CD14-positive monocyte (primary cell): ENCODE data around the gene DUSP3. TPM values are rescaled to one million over a fixed set of nuclear protein-coding genes. Genes with fewer than 3 reads are reported as not detected.
"Not testable (repeated sequence)": the region's sequence is repeated elsewhere in the genome, so short reads cannot be mapped to it uniquely, and the experiment has no call there.

ENCODE experiments used
- DNase-seq, 3 donors: peaks; one replicate each; pipeline ENCODE4 v3.0.0-alpha.2; 2011 to 2022
- H2AFZ ChIP-seq: 2 replicates; pipeline ENCODE4 v1.6.0; 2012; ENCODE audit warnings: mild to moderate bottlenecking, low read depth, low read length, inconsistent platforms; ENCODE audit not compliant: insufficient read depth, poor library complexity, severe bottlenecking
- H3K27ac ChIP-seq, 2 donors: 1 replicate in 1 of 2; 2 replicates in 1 of 2; pipeline ENCODE4 v1.5.1; 2012 to 2013; ENCODE audit warnings: low read length in 2 of 2, control low read depth in 1 of 2, inconsistent platforms in 1 of 2, low read depth in 1 of 2, mild to moderate bottlenecking in 1 of 2
- H3K27me3 ChIP-seq, 2 donors: one replicate each; pipeline versions ENCODE4 v1.6.0 to v1.6.1; 2011 to 2013; ENCODE audit warnings: low read length in 2 of 2; ENCODE audit not compliant: control insufficient read depth in 2 of 2, insufficient read depth in 2 of 2
- H3K36me3 ChIP-seq, 2 donors: replicated peaks in 1 of 2; 1 replicate in 1 of 2; 2 replicates in 1 of 2; pipeline versions ENCODE4 v1.5.1 to v1.6.1; 2012 to 2013; ENCODE audit warnings: low read length in 2 of 2, control low read depth in 1 of 2, inconsistent platforms in 1 of 2, mild to moderate bottlenecking in 1 of 2; ENCODE audit not compliant: insufficient read depth in 2 of 2, control insufficient read depth in 1 of 2
- H3K4me1 ChIP-seq, 2 donors: 1 replicate in 1 of 2; 2 replicates in 1 of 2; pipeline versions ENCODE4 v1.5.1 to v1.6.1; 2012 to 2013; ENCODE audit warnings: low read length in 2 of 2, control low read depth in 1 of 2, inconsistent platforms in 1 of 2, mild to moderate bottlenecking in 1 of 2, moderate library complexity in 1 of 2; ENCODE audit not compliant: insufficient read depth in 2 of 2, control insufficient read depth in 1 of 2
- H3K4me2 ChIP-seq: replicated peaks from 2 replicates; pipeline ENCODE3; 2012; ENCODE audit warnings: low read length, moderate library complexity, mild to moderate bottlenecking; ENCODE audit not compliant: poor library complexity, severe bottlenecking; ENCODE audit errors: extremely low read depth
- H3K4me3 ChIP-seq, 3 experiments: fragments of 200-600 bp in 1 of 3; sonication (generic) in 1 of 3; replicated peaks in 1 of 3; 1 replicate in 2 of 3; 2 replicates in 1 of 3; pipeline ENCODE4 v1.5.1; 2011 to 2013; ENCODE audit warnings: low read length in 3 of 3, mild to moderate bottlenecking in 3 of 3, control low read depth in 2 of 3, low read depth in 2 of 3, inconsistent platforms in 1 of 3, moderate library complexity in 1 of 3
- H3K79me2 ChIP-seq: 2 replicates; pipeline ENCODE4 v1.6.0; 2012; ENCODE audit warnings: mild to moderate bottlenecking, control low read depth, inconsistent platforms, low read length, moderate library complexity; ENCODE audit not compliant: insufficient read depth
- H3K9ac ChIP-seq: 2 replicates; pipeline ENCODE4 v1.6.0; 2017; ENCODE audit warnings: low read length, mild to moderate bottlenecking; ENCODE audit not compliant: insufficient read depth, poor library complexity, severe bottlenecking
- H3K9me3 ChIP-seq, 2 donors: replicated peaks in 1 of 2; 1 replicate in 1 of 2; 2 replicates in 1 of 2; pipeline versions ENCODE4 v1.5.1 to v1.6.1; 2012 to 2013; ENCODE audit warnings: low read length in 2 of 2, control low read depth in 1 of 2; ENCODE audit not compliant: control insufficient read depth in 1 of 2, insufficient read depth in 1 of 2
- H4K20me1 ChIP-seq: 2 replicates; pipeline ENCODE4 v1.6.0; 2012; ENCODE audit warnings: mild to moderate bottlenecking, low read length, control low read depth, moderate library complexity; ENCODE audit not compliant: insufficient read depth
- H3K27ac Mint-ChIP-seq, 7 donors: one replicate each; pipeline ENCODE4 v1.8.0; 2020; ENCODE audit warnings: mild to moderate bottlenecking in 7 of 7, mixed read lengths in 7 of 7, moderate library complexity in 6 of 7, inconsistent platforms in 2 of 7
- H3K27me3 Mint-ChIP-seq, 3 donors: one replicate each; pipeline ENCODE4 v1.8.0; 2021 to 2022; ENCODE audit warnings: low read depth in 3 of 3, mild to moderate bottlenecking in 3 of 3, mixed read lengths in 3 of 3, moderate library complexity in 3 of 3, inconsistent platforms in 1 of 3
- H3K36me3 Mint-ChIP-seq, 2 donors: one replicate each; pipeline ENCODE4 v1.8.0; 2020; ENCODE audit warnings: mixed read lengths in 2 of 2, inconsistent platforms in 1 of 2, mild to moderate bottlenecking in 1 of 2
- H3K4me1 Mint-ChIP-seq: one replicate; pipeline ENCODE4 v1.8.0; 2020; ENCODE audit warnings: mild to moderate bottlenecking, mixed read lengths
- H3K4me3 Mint-ChIP-seq, 2 donors: one replicate each; pipeline ENCODE4 v1.8.0; 2020; ENCODE audit warnings: mild to moderate bottlenecking in 2 of 2, mixed read lengths in 2 of 2, moderate library complexity in 1 of 2
- H3K9me3 Mint-ChIP-seq, 7 donors: one replicate each; pipeline ENCODE4 v1.8.0; 2020 to 2022; ENCODE audit warnings: mixed read lengths in 7 of 7, mild to moderate bottlenecking in 6 of 7, moderate library complexity in 6 of 7, inconsistent platforms in 2 of 7
- WGBS: methylation state at CpG from one replicate; pipeline ENCODE4 v1.1.5; 2013; ENCODE audit warnings: missing lambda C conversion rate; ENCODE audit not compliant: insufficient coverage; 5-methylcytosine and 5-hydroxymethylcytosine counted together
- intact Hi-C, 2 donors: fragments of 100-400 bp; cut with micrococcal nuclease; formaldehyde crosslinking; loops; one replicate each; pipeline versions ENCODE4 v1.15.0 to v1.15.1; 2023
- polyA plus RNA-seq, 3 donors: library from polyadenylated mRNA; depleted of rRNA in 1 of 3; unstranded in 2 of 3; stranded (reverse) in 1 of 3; fragments of 300-500 nt in 2 of 3; fragments of >200 nt in 1 of 3; fragmentation: Illumina TruSeq in 2 of 3; gene quantifications; 1 replicate in 2 of 3; 2 replicates in 1 of 3; pipeline ENCODE4 v1.2.3, GENCODE V29; 2012 to 2021
- TF ChIP-seq, protein P1 (sequence below): fragments of 200-600 bp; IDR thresholded peaks from one replicate; pipeline ENCODE4 v1.8.0; 2022; ENCODE audit warnings: antibody characterized with exemption, mild to moderate bottlenecking

The DUSP3 gene
- polyA plus RNA-seq, 3 donors, result 36.7 to 78.5 (median 58.9) TPM

- WGBS, result no CpG with 5 or more reads among the region's 2 CpGs
- Histone ChIP-seq H3K4me1 (no peaks in the 10 kb centered on the region), H3K27me3 (no peaks in the 10 kb centered on the region), H3K36me3 (no peaks in the 10 kb centered on the region), H3K27ac (no peak overlapping the region), H3K79me2 (no peaks in the 10 kb centered on the region), H3K9me3 (no peaks in the 10 kb centered on the region), H3K4me2 (no peak overlapping the region), H4K20me1 (no peaks in the 10 kb centered on the region), H3K4me3 (no peak overlapping the region), H3K9ac (no peak overlapping the region), H2AFZ (no peak overlapping the region)
- intact Hi-C loops, result no loop called here
- TF ChIP-seq, protein P1, sequence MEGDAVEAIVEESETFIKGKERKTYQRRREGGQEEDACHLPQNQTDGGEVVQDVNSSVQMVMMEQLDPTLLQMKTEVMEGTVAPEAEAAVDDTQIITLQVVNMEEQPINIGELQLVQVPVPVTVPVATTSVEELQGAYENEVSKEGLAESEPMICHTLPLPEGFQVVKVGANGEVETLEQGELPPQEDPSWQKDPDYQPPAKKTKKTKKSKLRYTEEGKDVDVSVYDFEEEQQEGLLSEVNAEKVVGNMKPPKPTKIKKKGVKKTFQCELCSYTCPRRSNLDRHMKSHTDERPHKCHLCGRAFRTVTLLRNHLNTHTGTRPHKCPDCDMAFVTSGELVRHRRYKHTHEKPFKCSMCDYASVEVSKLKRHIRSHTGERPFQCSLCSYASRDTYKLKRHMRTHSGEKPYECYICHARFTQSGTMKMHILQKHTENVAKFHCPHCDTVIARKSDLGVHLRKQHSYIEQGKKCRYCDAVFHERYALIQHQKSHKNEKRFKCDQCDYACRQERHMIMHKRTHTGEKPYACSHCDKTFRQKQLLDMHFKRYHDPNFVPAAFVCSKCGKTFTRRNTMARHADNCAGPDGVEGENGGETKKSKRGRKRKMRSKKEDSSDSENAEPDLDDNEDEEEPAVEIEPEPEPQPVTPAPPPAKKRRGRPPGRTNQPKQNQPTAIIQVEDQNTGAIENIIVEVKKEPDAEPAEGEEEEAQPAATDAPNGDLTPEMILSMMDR, result no peak
- no peak overlapping the region for H3K27ac Mint-ChIP-seq
- H3K9me3 Mint-ChIP-seq, result peaks cover 0 to 4% (median 0%) of the 10 kb centered on the region in 7 donors
- no peak for DNase-seq
- H3K4me3 Mint-ChIP-seq, result no peak overlapping the region
- H3K4me1 Mint-ChIP-seq, result no peaks in the 10 kb centered on the region
- peaks cover 2 to 7% of the 10 kb centered on the region in 2 donors for H3K36me3 Mint-ChIP-seq
- peaks cover 0 to 6% (median 6%) of the 10 kb centered on the region in 3 donors for H3K27me3 Mint-ChIP-seq
Measured at GRCh38 chr17:43799047-43799446, 20.3 kb upstream of the DUSP3 start.

DNA sequence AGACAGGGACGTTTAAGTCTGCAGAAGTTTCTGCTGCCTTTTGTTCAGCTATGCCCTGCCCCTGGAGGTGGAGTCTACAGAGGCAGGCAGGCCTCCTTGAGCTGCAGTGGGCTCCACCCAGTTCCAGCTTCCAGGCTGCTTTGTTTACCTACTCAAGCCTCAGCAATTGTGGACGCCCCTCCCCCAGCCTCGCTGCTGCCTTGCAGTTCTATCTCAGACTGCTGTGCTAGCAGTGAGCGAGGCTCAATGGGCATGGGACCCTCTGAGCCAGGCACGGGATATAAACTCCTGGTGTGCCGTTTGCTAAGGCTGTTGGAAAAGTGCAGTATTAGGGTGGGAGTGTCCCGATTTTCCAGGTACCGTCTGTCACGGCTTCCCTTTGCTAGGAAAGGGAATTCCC is 19.2 kb upstream of the DUSP3 start:
- H3K27ac ChIP-seq, H3K27me3 Mint-ChIP-seq, H3K9ac ChIP-seq, H3K4me1 Mint-ChIP-seq, H3K4me1 ChIP-seq, DNase-seq, H3K4me3 Mint-ChIP-seq, H3K79me2 ChIP-seq, H3K27ac Mint-ChIP-seq, H3K36me3 ChIP-seq, H3K4me3 ChIP-seq, H3K4me2 ChIP-seq, H3K9me3 ChIP-seq, H3K9me3 Mint-ChIP-seq, H3K36me3 Mint-ChIP-seq, H4K20me1 ChIP-seq, H3K27me3 ChIP-seq, H2AFZ ChIP-seq, intact Hi-C loops: not testable (repeated sequence)
- WGBS, result 88% methylated on average over 9 of the region's 9 CpGs

- WGBS, result no CpG with 5 or more reads among the region's 4 CpGs
- H3K9ac ChIP-seq, H3K27ac Mint-ChIP-seq, H3K4me3 ChIP-seq, H3K4me1 ChIP-seq, H2AFZ ChIP-seq, H3K36me3 Mint-ChIP-seq, H3K9me3 ChIP-seq, intact Hi-C loops, H3K79me2 ChIP-seq, H4K20me1 ChIP-seq, H3K4me2 ChIP-seq, H3K4me1 Mint-ChIP-seq, H3K4me3 Mint-ChIP-seq, DNase-seq, H3K27me3 Mint-ChIP-seq, H3K27me3 ChIP-seq, H3K9me3 Mint-ChIP-seq, H3K36me3 ChIP-seq, H3K27ac ChIP-seq: not testable (repeated sequence)
Measured at GRCh38 chr17:43792668-43793067, 13.9 kb upstream of the DUSP3 start.
